Uterus (tissue), 4 donors: ENCODE measurements around the gene ITGA6. TPM values are rescaled to one million over a fixed set of nuclear protein-coding genes. Genes with fewer than 3 reads are reported as not detected.
A peak's percentile ranks its signal among the peaks of the same experiment; 100 is the strongest.

Experiments used
- DNase-seq, 2 donors: peaks; one replicate each; pipeline ENCODE4 v3.0.0-alpha.2; 2019 to 2020
- H3K27ac ChIP-seq, 2 donors: fragments of 200-600 bp; sonication (generic); 1 replicate in 1 of 2; 2 replicates in 1 of 2; pipeline ENCODE4 v1.5.1; 2016 to 2018
- H3K27me3 ChIP-seq, 2 donors: fragments of 200-600 bp; sonication (generic); one replicate each; pipeline ENCODE4 v1.5.1; 2018 to 2019; ENCODE audit warnings: control low read depth in 1 of 2
- H3K36me3 ChIP-seq, 2 donors: fragments of 200-600 bp; sonication (generic); one replicate each; pipeline ENCODE4 v1.5.1; 2019; ENCODE audit warnings: control low read depth in 1 of 2
- H3K4me1 ChIP-seq, 2 donors: fragments of 200-600 bp; sonication (generic); one replicate each; pipeline ENCODE4 v1.5.1; 2018 to 2019; ENCODE audit warnings: control low read depth in 1 of 2
- H3K4me3 ChIP-seq, 2 donors: fragments of 200-600 bp; sonication (generic); 1 replicate in 1 of 2; 2 replicates in 1 of 2; pipeline ENCODE4 v1.5.1; 2018 to 2019; ENCODE audit warnings: mild to moderate bottlenecking in 1 of 2
- H3K9me3 ChIP-seq, 2 donors: fragments of 200-600 bp; sonication (generic); one replicate each; pipeline ENCODE4 v1.5.1; 2019; ENCODE audit warnings: control low read depth in 1 of 2
- CTCF ChIP-seq, 4 experiments: fragments of 200-600 bp in 2 of 4; fragments of 450-650 bp in 2 of 4; sonication (generic) in 2 of 4; IDR thresholded peaks; one replicate each; pipeline ENCODE4 v1.5.1; 2016 to 2019; ENCODE audit warnings: antibody characterized with exemption in 4 of 4, mild to moderate bottlenecking in 2 of 4, moderate library complexity in 1 of 4
- POLR2A ChIP-seq, 2 donors: fragments of 450-650 bp; IDR thresholded peaks; one replicate each; pipeline ENCODE4 v1.6.1; 2016; ENCODE audit warnings: antibody characterized with exemption in 2 of 2, mild to moderate bottlenecking in 1 of 2, moderate library complexity in 1 of 2
- intact Hi-C: fragments of 100-400 bp; cut with DNase I; formaldehyde crosslinking; loops from one replicate; pipeline ENCODE4 v1.15.1; 2023; ENCODE audit warnings: low total_unique reads
- total RNA-seq, 4 donors: library from RNA; depleted of rRNA in 3 of 4; stranded (reverse); fragments of >200 nt in 3 of 4; gene quantifications; one replicate each; pipeline versions ENCODE4 v1.1.0 to v1.2.4, GENCODE V29; 2014 to 2023
- donor health status: DM: yes; HTN: yes; CAD: no.

ITGA6 gene
- total RNA-seq, 4 donors from 2014 or later, result 57.4 to 195 (median 120) TPM

GRCh38 chr2:172473167-172473566, 45.8 kb downstream of the ITGA6 start:
- Histone ChIP-seq H3K4me3 (no peak overlapping the region), H3K27me3 (no peaks in the 10 kb centered on the region), H3K9me3 (no peaks in the 10 kb centered on the region), H3K4me1 (no peaks in the 10 kb centered on the region), H3K27ac (no peak overlapping the region), H3K36me3 (peaks cover 0 to 3% of the 10 kb centered on the region in 2 donors)
- no peak for DNase-seq
- intact Hi-C loops, result no loop called here
- no peak for TF ChIP-seq CTCF (IDR thresholded peaks at IDR 0.05)
- no peak for TF ChIP-seq POLR2A (IDR thresholded peaks at IDR 0.05)

GRCh38 chr2:172478353-172478752, 51.0 kb downstream of the ITGA6 start:
- Histone ChIP-seq H3K9me3 (no peaks in the 10 kb centered on the region), H3K27ac (no peak overlapping the region), H3K27me3 (no peaks in the 10 kb centered on the region), H3K4me3 (no peak overlapping the region), H3K4me1 (no peaks in the 10 kb centered on the region), H3K36me3 (peaks cover 0 to 3% of the 10 kb centered on the region in 2 donors)
- no peak for TF ChIP-seq CTCF (IDR thresholded peaks at IDR 0.05)
- TF ChIP-seq POLR2A (IDR thresholded peaks at IDR 0.05), result no peak
- DNase-seq, result no peak
- intact Hi-C loops, result no loop called here

GRCh38 chr2:172480301-172481218, 53.2 kb downstream of the ITGA6 start:
- no peaks in the 10 kb centered on the region for H3K27me3 ChIP-seq
- H3K36me3 ChIP-seq, result peaks cover 0 to 3% of the 10 kb centered on the region in 2 donors
- TF ChIP-seq POLR2A (IDR thresholded peaks at IDR 0.05), result no peak
- TF ChIP-seq CTCF (IDR thresholded peaks at IDR 0.05), result no peak
- H3K4me1 ChIP-seq, result no peaks in the 10 kb centered on the region
- peak overlapping the region; percentile 19 to 40 for H3K27ac ChIP-seq
- no peak overlapping the region for H3K4me3 ChIP-seq
- peak in 1 of 2 donors; percentile 62 for DNase-seq
- H3K9me3 ChIP-seq, result no peaks in the 10 kb centered on the region
- intact Hi-C loops, result no loop called here

- no peak for DNase-seq
- no peaks in the 10 kb centered on the region for H3K4me1 ChIP-seq
- intact Hi-C loops, result no loop called here
- no peak overlapping the region for H3K27ac ChIP-seq
- no peak overlapping the region for H3K4me3 ChIP-seq
- no peaks in the 10 kb centered on the region for H3K9me3 ChIP-seq
- H3K27me3 ChIP-seq, result no peaks in the 10 kb centered on the region
- H3K36me3 ChIP-seq, result no peaks in the 10 kb centered on the region
- no peak for TF ChIP-seq POLR2A (IDR thresholded peaks at IDR 0.05)
- no peak for TF ChIP-seq CTCF (IDR thresholded peaks at IDR 0.05)
Measured at GRCh38 chr2:172481507-172482262, 54.3 kb downstream of the ITGA6 start.

- no peaks in the 10 kb centered on the region for H3K4me1 ChIP-seq
- no peak for TF ChIP-seq POLR2A (IDR thresholded peaks at IDR 0.05)
- TF ChIP-seq CTCF (IDR thresholded peaks at IDR 0.05), result peak in 3 of 4 experiments; percentile 7 to 35 (median 26)
- no peaks in the 10 kb centered on the region for H3K27me3 ChIP-seq
- H3K4me3 ChIP-seq, result no peak overlapping the region
- no peak for DNase-seq
- no peak overlapping the region for H3K27ac ChIP-seq
- intact Hi-C loops, result no loop called here
- H3K9me3 ChIP-seq, result no peaks in the 10 kb centered on the region
- no peaks in the 10 kb centered on the region for H3K36me3 ChIP-seq
Measured at GRCh38 chr2:172484253-172484652, 56.9 kb downstream of the ITGA6 start.
